GM06990 (cell line): Measurements from ENCODE around the gene MYO7B.

ENCODE experiments used
- DNase-seq: peaks from one replicate; pipeline ENCODE4 v3.0.0-alpha.2; 2011; ENCODE audit not compliant: insufficient read length; ENCODE audit errors: extremely low read depth
- H3K27me3 ChIP-seq: replicated peaks from 2 replicates; pipeline ENCODE4 v1.6.0; 2011; ENCODE audit warnings: low read length; ENCODE audit not compliant: control insufficient read depth, insufficient read depth
- H3K36me3 ChIP-seq: 2 replicates; pipeline ENCODE4 v1.5.1; 2011; ENCODE audit warnings: low read length; ENCODE audit not compliant: control insufficient read depth, insufficient read depth
- H3K4me3 ChIP-seq: replicated peaks from 2 replicates; pipeline ENCODE4 v1.5.1; 2011; ENCODE audit warnings: low read depth, mild to moderate bottlenecking, control low read depth, low read length
- CTCF ChIP-seq: IDR thresholded peaks from 2 replicates; pipeline ENCODE4 v1.5.1; 2011; ENCODE audit warnings: low read length, control low read depth, mild to moderate bottlenecking, inconsistent platforms; ENCODE audit not compliant: insufficient read depth, poor library complexity, severe bottlenecking

Gene MYO7B

GRCh38 chr2:127674241-127675209 is 139.0 kb downstream of the MYO7B start:
- Histone ChIP-seq H3K27me3 (peaks cover 3% of the 10 kb centered on the region), H3K4me3 (peak overlapping the region; percentile 22), H3K36me3 (no peaks in the 10 kb centered on the region)
- no peak for TF ChIP-seq CTCF
- no peak for DNase-seq

GRCh38 chr2:127675331-127676261 is 140.1 kb downstream of the MYO7B start, which contains the start of gene LIMS2:
TSS of gene LIMS2 (minus strand) at chr2:127675530. CDS start at chr2:127675024, 506 bp downstream.
- peak within 1 kb of the TSS; percentile 25 for H3K4me3 ChIP-seq

GRCh38 chr2:127676906-127677305 is 141.4 kb downstream of the MYO7B start:
- TF ChIP-seq CTCF: no peak
- peaks cover 3% of the 10 kb centered on the region for H3K27me3 ChIP-seq
- no peaks in the 10 kb centered on the region for H3K36me3 ChIP-seq
- no peak overlapping the region for H3K4me3 ChIP-seq
- no peak for DNase-seq

More at GRCh38 chr2:127675331-127676261, 140.1 kb downstream of the MYO7B start, which contains the start of gene LIMS2:
- no peak for TF ChIP-seq CTCF
- DNase-seq: no peak
- H3K27me3 ChIP-seq: peaks cover 3% of the 10 kb centered on the region
- no peaks in the 10 kb centered on the region for H3K36me3 ChIP-seq

GRCh38 chr2:127678531-127678930 is 143.0 kb downstream of the MYO7B start:
- DNase-seq: no peak
- peaks cover 3% of the 10 kb centered on the region for H3K27me3 ChIP-seq

More at GRCh38 chr2:127678531-127678930, 143.0 kb downstream of the MYO7B start:
- no peak for TF ChIP-seq CTCF
- Histone ChIP-seq H3K36me3 (no peaks in the 10 kb centered on the region), H3K4me3 (no peak overlapping the region)
